Stimulated activated CD4-positive, alpha-beta T cell treated with anti-CD3 and anti-CD28 coated beads, Interleukin-15, amount 100 ng/mL, for 24 hours (primary cell): Measurements from ENCODE around the gene SPPL2A.

Experiments used
- DNase-seq: peaks from one replicate; pipeline ENCODE4 v3.0.0-alpha.2; 2020

The SPPL2A gene

DNA sequence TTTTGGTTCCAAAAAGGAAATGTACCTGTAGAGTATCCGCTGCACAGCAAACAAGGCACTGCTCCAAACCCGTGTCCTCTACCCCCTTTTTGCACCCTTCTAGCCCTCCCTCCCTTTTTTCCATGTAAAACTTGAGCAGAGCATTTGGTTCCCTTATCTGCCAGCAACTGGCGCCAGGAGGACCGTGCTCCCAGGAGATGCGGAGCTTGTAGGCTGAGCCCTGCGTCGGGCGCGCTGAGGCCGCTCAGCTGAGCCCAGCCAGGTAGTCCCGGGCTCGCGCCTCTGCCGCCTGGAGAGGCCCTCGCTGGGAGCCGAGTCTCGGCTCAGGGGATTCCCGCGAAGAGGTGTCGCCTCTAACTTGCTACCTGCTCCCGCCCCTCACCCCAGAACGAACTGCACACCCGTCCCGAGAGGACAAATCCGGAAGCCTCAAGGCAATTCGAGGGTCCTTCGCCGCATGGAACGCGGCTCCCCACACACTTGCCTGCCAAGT is 79.5 kb downstream of the SPPL2A start:
- DNase-seq = peak; percentile 88

DNA sequence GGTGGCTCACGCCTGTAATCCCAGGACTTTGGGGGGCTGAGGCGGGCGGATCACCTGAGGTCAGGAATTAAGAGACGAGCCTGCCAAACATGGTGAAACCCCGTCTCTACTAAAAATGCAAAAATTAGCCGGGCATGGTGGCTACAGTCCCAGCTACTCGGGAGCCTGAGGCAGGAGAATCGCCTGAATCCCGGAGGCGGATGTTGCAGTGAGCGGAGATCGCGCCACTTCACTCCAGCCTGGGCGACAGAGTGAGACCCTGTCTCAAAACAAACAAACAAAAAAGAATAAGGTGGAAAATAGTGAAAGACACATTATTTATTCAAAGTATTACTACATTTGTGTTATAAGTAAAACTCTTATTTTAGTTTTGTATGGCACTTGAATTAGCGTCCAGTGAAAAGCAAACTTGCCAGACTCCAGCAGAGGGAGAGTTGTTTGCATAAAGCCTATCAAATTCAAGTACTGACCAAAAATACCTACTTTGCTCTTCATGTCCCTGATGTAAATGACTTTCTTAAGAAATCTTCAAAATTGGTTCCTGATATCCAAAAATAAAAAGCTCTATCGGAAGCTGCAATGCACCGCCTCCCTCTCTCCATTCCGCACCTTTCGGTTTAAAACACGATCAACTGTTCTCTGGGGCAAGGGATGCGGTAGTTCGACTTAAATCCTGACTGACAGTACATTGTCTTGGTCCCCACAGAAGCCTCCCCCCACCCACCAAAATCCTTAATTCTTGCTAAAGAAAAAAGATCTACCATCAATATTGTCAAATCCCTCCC is 80.1 kb downstream of the SPPL2A start:
- DNase-seq = no peak

DNA sequence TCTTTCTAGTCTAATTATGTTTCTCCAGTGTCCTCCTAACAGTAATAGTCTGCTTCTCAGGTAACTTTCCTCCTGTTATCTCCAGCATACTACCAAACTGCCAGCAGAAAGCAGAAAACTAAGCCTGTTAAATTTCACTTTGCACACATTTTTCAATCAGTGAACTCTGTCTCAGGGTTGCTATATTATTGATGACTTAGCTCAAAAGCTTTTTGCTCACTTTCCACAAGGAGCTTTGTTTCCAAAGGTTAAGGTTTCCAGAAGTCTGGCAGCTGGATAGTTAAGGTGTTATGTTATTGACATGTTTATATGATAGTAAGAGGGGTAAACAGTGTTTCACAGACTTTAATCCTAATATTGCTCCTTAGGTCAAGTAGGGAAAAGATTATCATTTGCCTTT is 84.0 kb downstream of the SPPL2A start:
- DNase-seq = no peak

DNA sequence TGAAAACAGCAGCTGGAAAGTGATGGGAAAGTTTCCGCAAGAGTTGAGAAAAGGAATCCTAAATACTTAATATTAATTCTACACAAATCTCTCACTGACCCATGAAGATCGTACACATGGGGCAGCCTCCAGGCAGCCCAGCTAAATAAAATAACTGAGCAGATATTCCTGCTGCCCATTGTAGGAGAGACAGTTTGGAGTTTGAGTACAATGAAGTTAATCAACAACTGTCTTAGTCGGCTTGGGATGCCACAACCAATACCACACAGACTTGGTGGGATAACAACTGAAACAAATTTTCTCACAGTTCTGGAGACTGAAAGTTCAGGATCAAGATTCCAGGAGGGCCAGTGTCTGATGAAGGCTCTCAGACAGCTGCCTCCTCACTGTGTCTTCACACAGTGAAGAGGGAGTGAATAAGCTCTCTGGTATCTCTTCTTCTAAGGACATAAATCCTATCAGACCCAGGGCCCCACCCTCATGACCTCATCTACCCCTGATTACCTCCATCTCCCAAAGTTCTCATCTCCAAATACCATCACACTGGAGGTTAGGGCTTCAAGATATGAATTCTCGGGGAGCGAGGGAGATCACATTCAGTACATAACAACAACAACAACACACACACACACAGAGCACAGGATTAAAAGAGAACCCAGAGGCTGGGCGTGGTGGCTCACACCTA is 88.6 kb downstream of the SPPL2A start:
- no peak for DNase-seq

DNA sequence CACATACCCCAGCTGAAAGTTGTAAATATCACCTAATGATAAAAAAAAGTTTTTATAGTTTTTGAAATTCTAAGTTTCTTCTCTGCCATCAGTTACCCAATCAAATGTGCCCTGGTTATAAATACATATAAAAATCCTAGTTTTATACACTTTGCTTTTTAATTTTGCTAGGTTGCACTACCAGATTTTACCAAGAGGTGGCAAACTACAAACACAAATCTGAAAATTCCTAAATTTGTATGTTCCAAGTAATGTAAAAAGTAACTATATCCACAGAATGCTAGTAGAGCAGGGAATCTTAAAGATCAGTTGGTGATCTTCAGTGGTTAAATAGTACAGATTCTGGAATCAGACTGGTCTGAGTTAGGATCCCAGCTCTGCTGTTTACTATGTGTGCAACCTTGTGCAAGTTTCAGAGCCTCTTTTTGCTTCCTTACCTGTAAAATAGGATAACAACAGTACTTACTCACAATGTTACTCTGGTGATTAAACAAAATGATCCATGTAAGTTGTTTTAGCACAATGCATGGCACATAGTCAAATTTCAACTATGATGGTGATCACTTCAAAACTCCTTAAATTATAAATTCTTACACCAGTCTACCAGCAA is 89.9 kb downstream of the SPPL2A start:
- DNase-seq = no peak

DNA sequence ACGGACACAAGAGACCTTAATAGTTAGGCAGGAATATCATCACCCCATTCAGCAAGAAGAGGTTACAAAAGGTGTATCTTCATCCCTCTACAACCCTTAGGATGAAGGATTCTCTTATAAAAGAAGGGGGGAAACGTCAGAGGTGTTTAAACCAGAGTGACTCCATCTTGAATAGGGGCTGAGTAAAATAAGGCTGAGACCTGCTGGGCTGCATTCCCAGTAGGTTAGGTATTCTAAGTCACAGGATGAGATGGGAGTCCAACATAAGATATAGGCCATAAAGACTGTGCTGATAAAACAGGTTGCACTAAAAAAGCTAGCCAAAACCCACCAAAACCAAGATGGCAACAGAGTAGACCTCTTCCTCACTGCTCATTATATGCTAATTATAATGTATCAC is 95.4 kb downstream of the SPPL2A start:
- no peak for DNase-seq

DNA sequence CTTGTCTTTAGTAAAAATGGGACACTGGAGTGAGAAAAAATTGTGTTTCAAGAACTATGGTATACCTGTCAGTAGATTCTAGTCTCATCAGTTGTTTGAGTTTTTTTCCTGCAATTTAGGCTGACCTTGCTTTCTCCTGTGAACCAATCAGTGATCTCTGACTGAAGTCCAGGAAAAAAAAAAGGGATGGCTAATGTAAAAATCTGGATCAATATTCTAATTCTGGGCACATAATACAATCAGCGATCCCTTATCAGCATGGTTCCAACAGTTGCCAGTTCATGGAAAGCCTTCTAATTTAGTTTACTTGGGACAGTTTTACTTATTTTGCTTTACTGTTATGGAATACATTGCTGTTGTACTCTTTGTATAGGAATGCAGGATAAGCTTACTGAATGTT is 95.9 kb downstream of the SPPL2A start:
- DNase-seq = no peak

DNA sequence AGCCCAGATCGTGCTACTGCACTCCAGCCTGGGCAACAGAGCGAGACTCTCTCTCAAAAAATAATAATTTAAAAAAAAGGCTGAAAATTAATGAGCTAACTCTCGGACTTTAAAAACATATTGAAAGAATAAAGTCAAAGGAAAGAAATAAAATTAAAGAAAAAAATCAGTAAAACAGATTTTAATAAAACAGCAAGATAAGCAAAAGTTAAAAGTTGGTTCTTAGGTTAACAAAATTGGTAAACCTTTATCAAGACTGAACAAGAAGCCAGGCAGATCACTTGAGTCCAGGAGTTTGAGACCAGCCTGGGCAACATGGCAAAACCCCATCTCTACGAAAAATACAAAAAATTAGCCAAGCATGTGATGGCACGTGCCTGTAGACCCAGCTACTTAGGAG is 99.6 kb downstream of the SPPL2A start:
- DNase-seq = no peak

DNA sequence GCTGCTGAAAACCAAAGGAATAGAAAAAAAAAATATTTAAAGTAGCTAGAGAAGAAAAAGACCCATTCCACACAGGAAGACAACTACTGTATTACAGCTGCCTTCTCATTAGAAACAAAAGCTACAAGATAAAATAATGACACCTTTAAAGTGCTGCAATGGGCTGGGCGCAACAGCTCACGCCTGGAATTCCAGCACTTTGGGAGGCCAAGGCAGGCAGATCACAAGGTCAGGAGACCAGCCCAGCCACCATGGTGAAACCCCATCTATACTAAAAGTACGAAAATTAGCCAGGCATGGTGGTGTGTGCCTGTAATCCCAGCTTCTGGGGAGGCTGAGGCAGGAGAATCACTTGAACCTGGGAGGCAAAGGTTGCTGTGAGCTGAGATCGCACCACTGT is 110.0 kb downstream of the SPPL2A start:
- no peak for DNase-seq

DNA sequence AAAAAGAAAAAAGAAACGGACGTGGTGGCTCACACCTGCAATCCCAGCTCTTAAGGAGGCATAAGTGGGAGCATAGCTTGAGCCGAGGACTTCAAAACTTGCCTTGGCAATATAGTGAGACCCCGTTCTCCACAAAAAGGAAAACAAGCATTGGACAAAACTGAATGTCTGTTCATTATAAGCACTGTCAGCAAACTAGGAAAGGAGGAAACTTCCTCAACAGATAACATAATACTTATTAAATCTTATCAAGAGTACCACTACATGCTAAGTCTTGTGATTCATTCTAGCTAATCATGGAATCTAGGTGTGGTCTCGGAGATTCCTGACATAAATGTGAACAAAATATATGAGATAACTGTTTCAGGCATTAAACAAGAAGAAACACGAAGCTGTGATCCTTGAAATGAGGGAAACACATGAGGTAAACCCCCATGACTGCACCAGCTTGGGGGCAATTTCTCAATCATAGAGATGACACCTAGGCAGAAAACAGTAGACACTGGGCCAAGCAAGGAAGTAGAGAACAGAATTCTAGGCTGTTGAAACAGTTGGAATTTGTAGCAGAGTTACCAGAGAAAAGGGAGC is 112.3 kb downstream of the SPPL2A start:
- no peak for DNase-seq

DNA sequence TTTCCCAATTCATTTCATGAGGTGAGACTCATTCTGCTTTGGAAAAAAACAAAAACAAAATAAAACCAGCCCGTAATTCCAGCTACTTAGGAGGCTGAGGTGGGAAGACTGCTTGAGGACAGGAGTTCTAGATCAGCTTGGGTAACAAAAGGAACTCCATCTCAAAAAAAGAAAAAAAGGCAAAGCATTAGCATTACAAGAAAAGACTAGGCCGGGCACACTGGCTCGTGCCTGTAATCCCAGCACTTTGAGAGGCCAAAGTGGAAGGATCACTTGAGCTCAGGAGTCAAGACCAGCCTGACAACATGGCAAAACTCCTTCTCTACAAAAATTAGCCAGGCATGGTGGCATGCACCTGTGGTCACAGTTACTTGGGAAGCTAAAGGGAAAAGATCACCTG is 112.8 kb downstream of the SPPL2A start:
- no peak for DNase-seq
